ENCODE measurements around the gene CCDC71.

CCDC71 gene

GRCh38 chr3:49132073-49132436 lies 34.1 kb downstream of the CCDC71 start:
- no peak for DNase-seq

GRCh38 chr3:49131576-49131975 lies 34.6 kb downstream of the CCDC71 start:
- DNase-seq, result no peak

GRCh38 chr3:49131040-49131439 lies 35.1 kb downstream of the CCDC71 start:
- no peak for DNase-seq

- peak in 19 of 58 donors; percentile 5 to 50 (median 26) for DNase-seq
Observed at GRCh38 chr3:49124991-49125670, 41.0 kb downstream of the CCDC71 start.

- no peak for DNase-seq
Observed at GRCh38 chr3:49124203-49124602, 41.9 kb downstream of the CCDC71 start.

GRCh38 chr3:49123687-49124086 lies 42.4 kb downstream of the CCDC71 start:
- DNase-seq, result no peak

- no peak for DNase-seq
Observed at GRCh38 chr3:49122886-49123545, 43.1 kb downstream of the CCDC71 start.

- no peak for DNase-seq
Observed at GRCh38 chr3:49122451-49122850, 43.7 kb downstream of the CCDC71 start.

GRCh38 chr3:49122022-49122421 lies 44.1 kb downstream of the CCDC71 start:
- DNase-seq, result no peak

- peak in 2 of 58 donors; percentile 25 to 53 for DNase-seq
Observed at GRCh38 chr3:49121132-49121736, 44.9 kb downstream of the CCDC71 start.

- DNase-seq, result peak; percentile 45 to 95 (median 92)
Observed at GRCh38 chr3:49120438-49121131, 45.5 kb downstream of the CCDC71 start, which contains the start of gene USP19. USP19 (minus strand) TSS chr3:49120823; CDS start chr3:49119145, 1,678 bp downstream.

- DNase-seq, result no peak
Observed at GRCh38 chr3:49120096-49120437, 46.1 kb downstream of the CCDC71 start.

GRCh38 chr3:49119439-49119838 lies 46.7 kb downstream of the CCDC71 start:
- DNase-seq, result peak in 1 of 58 donors; percentile 3

GRCh38 chr3:49119036-49119435 lies 47.1 kb downstream of the CCDC71 start:
- peak in 9 of 58 donors; percentile 2 to 40 (median 16) for DNase-seq

Measured in anterior cingulate cortex (tissue), 58 donors.